Measurements from ENCODE around the gene APOM. TPM values are rescaled to one million over a fixed set of nuclear protein-coding genes. Genes with fewer than 3 reads are reported as not detected.
A peak's percentile ranks its signal among the peaks of the same experiment; 100 is the strongest.

APOM gene
- 4.2 TPM for polyA plus RNA-seq (2012; ENCODE audit: insufficient read depth, insufficient read length)

DNA sequence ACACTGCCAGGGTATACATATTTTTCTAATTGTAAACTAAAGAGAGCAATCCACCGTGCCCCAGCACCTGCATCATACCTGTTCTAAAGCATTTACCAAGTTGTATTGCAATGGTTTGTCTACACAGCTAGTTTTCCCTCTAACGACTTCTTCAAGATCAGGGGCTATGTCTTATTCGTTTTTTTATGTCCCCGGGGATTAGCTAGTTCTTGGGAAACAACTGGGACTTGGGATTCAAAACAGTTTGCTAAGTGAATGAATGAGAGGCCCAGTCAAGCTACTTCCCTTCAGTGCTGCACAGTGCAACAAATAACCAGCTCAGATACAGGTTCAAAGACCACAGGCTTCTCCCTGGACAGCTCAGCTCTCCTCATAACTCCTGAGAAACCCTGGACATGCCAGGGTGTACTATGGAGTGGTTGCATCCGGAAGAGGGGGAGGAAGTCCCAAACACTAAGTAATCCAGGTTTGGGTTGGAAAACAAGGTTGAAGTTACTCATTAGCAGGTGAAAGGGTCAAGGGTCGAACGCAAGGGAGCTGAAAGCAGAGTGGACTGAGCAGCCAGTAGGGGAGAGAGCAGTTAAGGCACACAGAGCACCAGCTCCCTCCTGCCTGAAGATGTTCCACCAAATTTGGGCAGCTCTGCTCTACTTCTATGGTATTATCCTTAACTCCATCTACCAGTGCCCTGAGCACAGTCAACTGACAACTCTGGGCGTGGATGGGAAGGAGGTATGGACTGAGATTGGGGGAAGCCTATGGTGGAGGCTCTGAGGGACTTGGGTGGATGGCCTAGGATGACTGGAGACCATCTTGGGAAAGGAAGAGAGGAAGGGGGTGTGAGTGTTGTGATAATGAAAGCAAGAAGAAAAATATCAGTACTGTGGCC lies at the start of gene APOM:
TSS of gene APOM (plus strand) at position 546 of the 889 bp plus-strand sequence. CDS start at position 619, 73 bp downstream.
- DNase-seq (ENCODE audit: low read depth, low spot score) = no peak

DNA sequence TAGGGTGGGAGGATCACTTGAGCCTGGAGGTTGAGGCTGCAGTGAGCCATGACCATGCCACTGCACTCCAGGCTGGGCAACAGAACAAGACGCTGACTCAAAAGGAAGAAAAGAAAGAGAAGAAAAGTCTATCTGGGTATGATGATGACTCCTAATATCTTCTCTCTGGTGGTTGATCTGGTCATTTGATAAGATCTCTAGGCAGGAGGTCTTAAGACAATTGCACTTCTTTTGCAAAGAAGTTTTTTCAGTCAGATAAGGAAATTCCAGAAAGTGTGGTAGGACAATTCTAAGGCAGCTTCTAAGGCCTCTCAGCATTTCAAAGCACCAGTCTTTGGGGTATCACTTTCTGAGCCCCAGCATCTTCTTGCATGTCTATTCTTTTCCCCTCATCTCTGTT lies 48.4 kb upstream of the APOM start:
- no peak for DNase-seq (ENCODE audit: low read depth, low spot score)
- H3K4me3 ChIP-seq (ENCODE audit: low read length) = no peak overlapping the region

More for the DNA sequence above, at the start of gene APOM:
- H3K4me3 ChIP-seq (ENCODE audit: low read length) = no peak within 1 kb of the TSS

DNA sequence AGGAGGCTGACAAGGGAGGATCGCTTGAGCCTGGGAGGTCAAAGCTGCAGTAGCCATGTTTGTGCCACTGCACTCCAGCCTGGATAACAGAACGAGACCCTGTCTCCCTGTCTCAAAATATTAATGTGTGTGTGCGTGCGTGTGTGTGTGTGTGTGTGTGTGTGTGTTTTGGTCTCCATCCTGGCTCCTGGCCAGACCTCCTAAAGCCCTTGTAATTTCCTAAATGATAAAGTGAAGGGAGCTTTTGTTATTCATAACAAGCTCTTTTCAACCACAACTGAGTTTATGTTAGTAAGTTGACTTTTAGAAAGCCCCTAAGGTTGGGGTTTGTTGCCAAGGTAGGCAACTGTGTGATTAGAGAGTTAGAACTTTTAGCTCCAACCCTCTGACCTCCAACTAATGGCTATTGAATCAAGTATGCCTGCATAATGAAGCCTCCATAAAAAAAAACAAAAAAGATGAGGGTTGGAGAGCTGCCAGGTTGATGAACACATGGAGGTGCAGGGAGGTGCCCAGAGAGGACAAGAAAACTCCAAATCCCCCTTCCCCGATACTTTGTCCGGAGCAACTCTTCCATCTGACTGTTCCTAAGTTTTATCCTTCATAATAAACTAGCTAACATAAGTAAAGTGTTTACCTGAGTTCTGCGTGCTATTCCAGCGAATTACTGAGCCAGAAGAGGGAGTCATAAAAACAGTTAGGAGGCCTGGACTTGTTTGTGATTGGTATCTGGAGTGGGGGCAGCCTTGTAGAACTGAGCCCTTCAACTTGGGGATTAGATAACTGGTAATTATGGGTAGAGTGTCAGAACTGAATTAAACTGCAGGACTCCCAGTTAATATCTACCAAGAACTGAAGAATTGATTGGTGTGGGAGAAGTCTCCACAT lies 45.9 kb upstream of the APOM start:
- no peak for DNase-seq (ENCODE audit: low read depth, low spot score)

GRCh38 chr6:31610968-31611367 lies 44.7 kb upstream of the APOM start:
- DNase-seq (ENCODE audit: low read depth, low spot score) = no peak
- no peak overlapping the region for H3K4me3 ChIP-seq (ENCODE audit: low read length)

More for the DNA sequence above, 45.9 kb upstream of the APOM start:
- no peak overlapping the region for H3K4me3 ChIP-seq (ENCODE audit: low read length)

GRCh38 chr6:31614075-31614619 lies 41.5 kb upstream of the APOM start:
- H3K4me3 ChIP-seq (ENCODE audit: low read length) = no peak overlapping the region
- DNase-seq (ENCODE audit: low read depth, low spot score) = no peak

GRCh38 chr6:31614684-31615578 lies 40.8 kb upstream of the APOM start, which contains the start of gene AIF1:
Gene AIF1, plus strand, starts transcription at chr6:31615234. Its CDS starts 96 bp downstream, at chr6:31615330.
- no peak for DNase-seq (ENCODE audit: low read depth, low spot score)
- peak within 1 kb of the TSS; percentile 85 for H3K4me3 ChIP-seq (ENCODE audit: low read length)

- peak; percentile 85 for DNase-seq (ENCODE audit: low read depth, low spot score)
- peak overlapping the region; percentile 85 for H3K4me3 ChIP-seq (ENCODE audit: low read length)
Observed at GRCh38 chr6:31615748-31616147, 39.9 kb upstream of the APOM start.

GRCh38 chr6:31617010-31617409 lies 38.7 kb upstream of the APOM start:
- no peak for DNase-seq (ENCODE audit: low read depth, low spot score)
- peak overlapping the region; percentile 85 for H3K4me3 ChIP-seq (ENCODE audit: low read length)

DNA sequence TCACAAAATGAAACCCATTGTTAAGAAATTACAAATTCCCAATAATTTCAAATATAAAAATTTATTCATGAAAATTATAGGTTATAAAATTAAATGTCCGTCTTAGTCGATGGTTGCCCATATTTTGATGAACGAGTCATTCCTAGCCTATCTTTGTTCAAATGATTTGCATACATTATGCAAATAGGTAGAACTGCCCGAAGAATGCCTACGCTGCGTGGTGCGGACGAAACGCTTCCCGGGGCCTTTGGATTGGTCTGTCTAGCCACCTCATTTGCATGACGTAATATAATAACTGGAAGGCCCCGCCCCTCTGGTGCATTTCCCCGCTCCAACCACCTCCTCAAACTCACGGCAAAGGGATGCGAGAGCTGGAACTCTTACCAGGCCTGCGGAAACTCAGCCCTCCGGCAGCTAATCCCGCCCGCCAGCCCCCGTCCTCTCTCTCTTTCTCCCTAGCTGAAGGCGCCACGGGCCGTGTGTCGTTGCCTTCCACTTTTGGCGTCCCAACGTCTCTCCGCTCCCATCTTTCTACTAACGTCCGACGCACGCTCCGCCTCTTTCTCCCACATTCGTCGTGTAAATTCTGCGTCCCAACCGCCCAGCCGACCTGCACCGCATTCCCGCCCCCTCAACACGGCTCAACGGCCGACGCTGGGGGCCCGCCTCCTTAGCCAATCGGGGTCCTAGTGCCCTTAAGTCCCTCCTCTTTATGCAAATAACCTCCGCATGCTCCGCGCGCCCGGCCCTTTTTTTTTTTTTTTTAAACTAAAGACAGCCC lies 35.7 kb upstream of the APOM start:
- DNase-seq (ENCODE audit: low read depth, low spot score) = peak; percentile 99
- peak overlapping the region; percentile 73 for H3K4me3 ChIP-seq (ENCODE audit: low read length)

DNA sequence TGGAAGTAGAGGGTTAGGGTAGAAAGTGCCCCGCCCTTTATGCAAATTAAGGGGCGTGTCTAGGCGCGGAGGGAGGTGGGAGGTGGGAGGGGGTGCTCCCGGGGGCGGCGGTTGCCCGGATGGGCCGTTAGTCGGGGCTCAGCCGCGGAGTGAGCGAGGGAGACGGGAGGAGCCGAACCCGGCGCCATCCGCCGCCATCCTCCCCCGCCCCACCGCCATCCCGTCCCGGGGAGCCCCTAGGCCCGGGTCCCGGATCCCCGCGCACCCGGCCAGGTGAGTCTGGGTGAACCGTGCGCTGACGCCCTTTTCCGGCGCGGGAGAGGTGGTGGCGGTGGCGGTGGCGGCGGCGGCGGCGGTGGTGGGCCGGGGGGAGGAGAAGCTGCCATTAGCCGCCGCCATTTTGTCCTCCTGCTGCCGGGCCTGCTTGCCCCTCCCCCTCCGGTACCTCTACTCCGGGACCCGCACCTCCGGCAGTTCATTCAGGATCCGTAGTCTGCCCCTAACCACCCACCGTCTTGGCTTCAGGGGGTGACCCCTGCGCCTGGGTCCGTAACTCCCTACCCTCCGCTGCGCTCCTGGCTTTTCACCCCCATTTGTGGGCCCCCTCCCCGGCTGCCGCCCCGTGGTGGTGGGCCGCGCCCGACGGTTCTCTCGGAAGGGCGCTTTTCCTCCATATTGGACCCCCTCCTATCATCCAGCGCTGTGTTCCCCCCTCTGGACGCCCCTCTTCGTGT lies 34.9 kb upstream of the APOM start, which contains the start of gene PRRC2A:
TSS of gene PRRC2A (plus strand) at position 130 of the 734 bp plus-strand sequence. CDS start 2,075 bp downstream, outside the sequence.
- DNase-seq (ENCODE audit: low read depth, low spot score) = peak; percentile 73
- peak within 1 kb of the TSS; percentile 95 for H3K4me3 ChIP-seq (ENCODE audit: low read length)

DNA sequence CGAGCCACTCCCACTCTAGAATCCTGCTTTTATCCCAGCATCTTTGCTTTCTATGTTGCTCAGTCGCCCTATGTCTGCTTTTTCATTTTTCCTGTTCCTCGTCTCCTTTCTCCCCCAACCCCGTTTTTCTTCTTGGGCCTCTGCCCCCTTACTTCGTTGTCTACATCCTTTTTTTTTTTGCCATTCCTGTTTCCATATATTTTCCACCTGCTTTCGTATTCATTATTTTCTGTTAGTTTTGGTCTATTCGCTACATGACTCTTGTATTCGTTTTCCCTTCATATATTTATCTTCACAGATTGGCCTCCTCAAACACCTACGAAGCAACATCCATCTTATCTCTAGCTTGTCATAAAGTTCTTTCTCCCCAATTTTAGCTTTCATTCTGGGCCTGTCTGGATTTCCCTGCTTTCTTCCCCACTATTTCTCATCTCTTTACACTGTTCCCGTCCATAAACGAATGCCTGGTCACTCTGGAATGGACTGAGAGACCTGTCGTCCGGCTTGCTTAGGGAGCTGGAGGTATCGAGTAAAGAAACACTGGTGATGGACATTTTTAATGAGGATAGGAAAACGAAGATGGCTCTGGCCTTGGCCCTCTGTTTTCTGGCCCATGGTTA lies 34.3 kb upstream of the APOM start:
- no peak for DNase-seq (ENCODE audit: low read depth, low spot score)
- peak overlapping the region; percentile 95 for H3K4me3 ChIP-seq (ENCODE audit: low read length)

DNA sequence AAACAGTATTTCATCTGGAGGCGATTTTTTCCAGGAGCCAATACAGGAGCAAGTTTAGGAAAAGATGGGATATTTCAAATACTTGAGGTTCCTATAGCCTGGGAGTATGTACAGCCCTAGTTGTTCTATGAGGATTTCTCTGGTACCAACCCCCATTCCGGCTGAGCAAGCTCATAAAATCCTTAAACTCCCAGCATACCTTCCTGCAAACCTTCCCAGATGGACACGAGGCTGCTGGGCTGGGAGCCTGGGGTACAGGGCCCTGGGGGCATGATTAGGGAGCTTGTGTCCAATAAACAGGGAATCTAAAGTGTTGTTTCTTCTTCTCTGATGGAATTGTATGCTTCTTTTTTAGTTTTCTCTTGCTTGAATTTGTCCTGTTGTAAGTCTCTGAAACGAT lies 33.7 kb upstream of the APOM start:
- peak overlapping the region; percentile 95 for H3K4me3 ChIP-seq (ENCODE audit: low read length)
- DNase-seq (ENCODE audit: low read depth, low spot score) = no peak

GRCh38 chr6:31622684-31623091 lies 33.0 kb upstream of the APOM start:
- no peak for DNase-seq (ENCODE audit: low read depth, low spot score)
- H3K4me3 ChIP-seq (ENCODE audit: low read length) = no peak overlapping the region

DNA sequence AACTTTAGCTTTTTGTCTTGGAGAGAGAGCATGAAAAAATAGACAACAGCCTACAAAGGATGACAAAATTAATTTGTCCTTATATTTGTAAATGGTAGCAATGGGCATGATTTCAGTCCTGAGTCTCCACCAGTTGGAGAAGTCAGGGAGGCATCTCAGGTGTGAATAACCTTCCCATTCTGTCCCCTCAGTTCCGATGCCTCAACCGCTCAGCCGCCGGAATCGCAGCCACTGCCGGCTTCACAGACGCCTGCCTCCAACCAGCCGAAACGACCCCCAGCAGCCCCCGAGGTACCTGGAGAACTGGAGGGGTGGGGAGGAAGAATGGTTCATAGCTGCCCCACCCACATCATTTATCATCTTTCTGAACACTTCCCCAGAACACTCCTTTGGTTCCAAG lies 31.6 kb upstream of the APOM start:
- no peak overlapping the region for H3K4me3 ChIP-seq (ENCODE audit: low read length)
- no peak for DNase-seq (ENCODE audit: low read depth, low spot score)

- no peak for DNase-seq (ENCODE audit: low read depth, low spot score)
- H3K4me3 ChIP-seq (ENCODE audit: low read length) = no peak overlapping the region
Observed at GRCh38 chr6:31626952-31627351, 28.7 kb upstream of the APOM start.

DNA sequence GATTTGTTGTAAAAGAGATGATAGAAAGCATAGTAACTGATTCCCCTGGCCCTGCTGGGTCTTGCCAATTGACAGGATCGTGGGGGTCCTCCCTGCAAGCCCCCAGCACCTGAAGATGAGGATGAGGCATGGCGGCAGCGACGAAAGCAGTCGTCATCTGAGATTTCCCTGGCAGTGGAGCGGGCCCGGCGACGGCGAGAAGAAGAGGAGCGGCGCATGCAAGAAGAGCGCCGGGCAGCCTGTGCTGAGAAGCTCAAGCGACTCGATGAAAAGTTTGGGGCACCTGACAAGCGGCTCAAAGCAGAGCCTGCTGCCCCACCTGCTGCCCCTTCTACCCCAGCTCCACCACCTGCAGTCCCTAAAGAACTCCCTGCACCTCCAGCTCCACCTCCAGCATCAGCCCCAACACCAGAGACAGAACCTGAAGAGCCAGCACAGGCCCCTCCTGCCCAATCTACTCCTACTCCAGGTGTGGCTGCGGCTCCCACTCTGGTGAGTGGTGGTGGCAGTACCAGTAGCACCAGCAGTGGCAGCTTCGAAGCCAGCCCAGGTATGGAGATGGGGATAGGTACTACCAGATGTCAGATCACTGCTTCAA lies 27.9 kb upstream of the APOM start:
- no peak for DNase-seq (ENCODE audit: low read depth, low spot score)
- H3K4me3 ChIP-seq (ENCODE audit: low read length) = no peak overlapping the region
